Panc1 (cell line): ENCODE data around the gene C1orf105. TPM values are rescaled to one million over a fixed set of nuclear protein-coding genes. Genes with fewer than 3 reads are reported as not detected.

Experiments used
- ATAC-seq: fragments of 200-7000 bp; cut with Tn5 transposase; 2 replicates; pipeline ENCODE4 v1.9.1; 2020; ENCODE audit warnings: mild to moderate bottlenecking, moderate library complexity
- BruUV-seq: library from RNA; stranded (reverse); fragments of 400-500 nt; replicated peaks from 2 replicates; lab custom pipeline; 2021; lab: Mats Ljungman, UMichigan
- CTCF ChIA-PET: fragments of 300-600 bp; sonication (Branson Sonifier 250); formaldehyde crosslinking; loops from one replicate; lab custom pipeline; 2022; ENCODE audit warnings: antibody characterized with exemption; lab: Charles Lee
- POLR2A ChIA-PET: fragments of 300-600 bp; sonication (Branson Sonifier 250); formaldehyde crosslinking; loops from one replicate; lab custom pipeline; 2022; ENCODE audit warnings: antibody characterized with exemption; lab: Charles Lee
- DNase-seq: peaks from one replicate; pipeline ENCODE4 v3.0.0-alpha.2; 2010; ENCODE audit warnings: low read depth, low spot score
- H3K27ac ChIP-seq: 2 replicates; pipeline ENCODE4 v1.5.1; 2011; ENCODE audit warnings: mild to moderate bottlenecking, low read length, inconsistent platforms
- H3K27me3 ChIP-seq: fragments of 200-500 bp; sonication (Bioruptor generic); 2 replicates; pipeline ENCODE4 v1.6.0; 2014; ENCODE audit warnings: low read length, inconsistent platforms; ENCODE audit not compliant: control insufficient read depth, insufficient read depth
- H3K36me3 ChIP-seq: fragments of 200-500 bp; sonication (Bioruptor generic); 2 replicates; pipeline ENCODE4 v1.5.1; 2014; ENCODE audit warnings: inconsistent platforms, mild to moderate bottlenecking, low read length, moderate library complexity; ENCODE audit not compliant: control insufficient read depth, insufficient read depth
- H3K4me1 ChIP-seq: 2 replicates; pipeline ENCODE4 v1.5.1; 2011; ENCODE audit warnings: inconsistent platforms, mild to moderate bottlenecking, low read length, moderate library complexity; ENCODE audit not compliant: control insufficient read depth, insufficient read depth
- H3K4me3 ChIP-seq, 2 experiments: 2 replicates each; pipeline ENCODE4 v1.5.1; 2011 to 2012; ENCODE audit warnings: low read depth in 2 of 2, low read length in 2 of 2, mild to moderate bottlenecking in 2 of 2, inconsistent platforms in 1 of 2, moderate library complexity in 1 of 2
- H3K9me3 ChIP-seq: fragments of 200-500 bp; sonication (Bioruptor generic); 2 replicates; pipeline ENCODE4 v1.5.1; 2014; ENCODE audit warnings: low read depth, mild to moderate bottlenecking, inconsistent platforms, low read length, moderate library complexity; ENCODE audit not compliant: control insufficient read depth, insufficient read depth
- CTCF ChIP-seq: fragments of 450-650 bp; IDR thresholded peaks from 2 replicates; pipeline ENCODE4 v1.5.1; 2017; ENCODE audit warnings: mild to moderate bottlenecking
- POLR2AphosphoS5 ChIP-seq: IDR thresholded peaks from 2 replicates; pipeline ENCODE4 v1.6.1; 2012; ENCODE audit warnings: mild to moderate bottlenecking, low read depth, low read length, moderate library complexity
- REST ChIP-seq, 2 experiments: IDR thresholded peaks; 2 replicates each; pipeline ENCODE4 v1.6.1; 2011 to 2012; ENCODE audit warnings: low read depth in 2 of 2, control low read depth in 1 of 2, low read length in 1 of 2, mild to moderate bottlenecking in 1 of 2, moderate library complexity in 1 of 2; ENCODE audit not compliant: insufficient read depth in 1 of 2
- SIN3A ChIP-seq: IDR thresholded peaks from 2 replicates; pipeline ENCODE4 v1.6.1; 2012; ENCODE audit warnings: low read depth, mild to moderate bottlenecking, low read length, moderate library complexity, borderline replicate concordance; ENCODE audit not compliant: insufficient read depth
- TCF7L2 ChIP-seq: IDR thresholded peaks from 2 replicates; pipeline ENCODE4 v1.6.1; 2011; ENCODE audit warnings: mild to moderate bottlenecking, low read depth, low read length, inconsistent platforms
- in situ Hi-C: cut with HindIII; loops from 2 replicates; pipeline ENCODE4 v1.10.0; 2016; ENCODE audit warnings: low sequenced_read_pairs, low pct_unique_long_range_greater_than_20kb
- intact Hi-C: fragments of 100-400 bp; cut with micrococcal nuclease; formaldehyde crosslinking; loops from one replicate; pipeline ENCODE4 v1.10.0; 2022; ENCODE audit not compliant: unreplicated experiment
- total RNA-seq: library from RNA; stranded (reverse); gene quantifications from one replicate; pipeline ENCODE4 v1.2.1, GENCODE V29; 2021; ENCODE audit not compliant: unreplicated experiment

The C1orf105 gene
- total RNA-seq, 1 experiment from 2014 or later: not detected

GRCh38 chr1:172515436-172515835, 95.0 kb downstream of the C1orf105 start:
- Histone ChIP-seq H3K27me3 (no peaks in the 10 kb centered on the region), H3K4me3 (no peak overlapping the region), H3K4me1 (no peaks in the 10 kb centered on the region), H3K27ac (no peak overlapping the region), H3K36me3 (no peaks in the 10 kb centered on the region), H3K9me3 (no peaks in the 10 kb centered on the region)
- in situ Hi-C loops (no loop called here), intact Hi-C loops (no loop called here)
- CTCF ChIA-PET: no interaction called here
- ATAC-seq (no peak), DNase-seq (no peak)
- POLR2A ChIA-PET: interaction anchor here (0.6 kb wide), 1 partner anchor 67 kb away, joined by 3 read pairs; no protein-coding TSS in a partner anchor
- TF ChIP-seq POLR2AphosphoS5 (no peak), SIN3A (no peak), REST (IDR thresholded peaks at IDR 0.05; ENCODE audit: insufficient read depth in 1 of 2, low read depth in 2 of 2, low read length in 1 of 2) (no peak), TCF7L2 (no peak), CTCF (no peak)
- BruUV-seq: no TSS peak

- POLR2A ChIA-PET: interaction anchor here (0.6 kb wide), 1 partner anchor 66 kb away, joined by 3 read pairs; no protein-coding TSS in a partner anchor
- Histone ChIP-seq H3K4me3 (no peak overlapping the region), H3K36me3 (no peaks in the 10 kb centered on the region), H3K27me3 (no peaks in the 10 kb centered on the region; the same call in 1 of the 2 replicates), H3K27ac (no peak overlapping the region), H3K4me1 (no peaks in the 10 kb centered on the region), H3K9me3 (no peaks in the 10 kb centered on the region)
- no TSS peak for BruUV-seq
- intact Hi-C loops: no loop called here
- no peak for ATAC-seq
- TF ChIP-seq SIN3A: no peak
- no peak for TF ChIP-seq CTCF
- TF ChIP-seq REST (IDR thresholded peaks at IDR 0.05; ENCODE audit: insufficient read depth in 1 of 2, low read depth in 2 of 2, low read length in 1 of 2): no peak
- TF ChIP-seq POLR2AphosphoS5: no peak
- TF ChIP-seq TCF7L2: no peak
- CTCF ChIA-PET: no interaction called here
- no peak for DNase-seq
- in situ Hi-C loops: no loop called here
Measured at GRCh38 chr1:172515927-172516326, 95.4 kb downstream of the C1orf105 start.
